ENCODE results near the gene IGLL5.

- TF ChIP-seq CTCF (IDR thresholded peaks at IDR 0.05) (no peak), POLR2A (IDR thresholded peaks at IDR 0.05) (no peak)
Observed at GRCh38 chr22:22930571-22931556, 43.2 kb downstream of the IGLL5 start.
